GM18909 (cell line): ENCODE data around the gene C17orf75.
"Not testable (repeated sequence)": the region's sequence is repeated elsewhere in the genome, so short reads cannot be mapped to it uniquely, and the experiment has no call there.

Experiments used
- ATAC-seq: cut with Tn5 transposase; IDR thresholded peaks from one replicate; pipeline ENCODE4 v1.9.1; 2021; ENCODE audit warnings: mild to moderate bottlenecking; ENCODE audit not compliant: unreplicated experiment, poor library complexity

The C17orf75 gene

GRCh38 chr17:32341857-32342602 is at the start of gene C17orf75:
Gene C17orf75, minus strand, starts transcription at chr17:32342173. Its CDS starts 34 bp downstream, at chr17:32342139.
- peak; percentile 89 for ATAC-seq

- no peak for ATAC-seq
These were observed 46.9 kb upstream of the C17orf75 start for GRCh38 chr17:32388613-32389459.

GRCh38 chr17:32388128-32388527 is 46.2 kb upstream of the C17orf75 start:
- not testable (repeated sequence) for ATAC-seq

- ATAC-seq: no peak
These were observed 44.9 kb upstream of the C17orf75 start for GRCh38 chr17:32386844-32387243.

- no peak for ATAC-seq
These were observed 44.0 kb upstream of the C17orf75 start for GRCh38 chr17:32385971-32386370.

- no peak for ATAC-seq
These were observed 43.1 kb upstream of the C17orf75 start for GRCh38 chr17:32385121-32385520.

- ATAC-seq: no peak
These were observed 42.0 kb upstream of the C17orf75 start for GRCh38 chr17:32383926-32384434.

GRCh38 chr17:32382526-32383223 is 40.7 kb upstream of the C17orf75 start:
- ATAC-seq: no peak

GRCh38 chr17:32370426-32370825 is 28.5 kb upstream of the C17orf75 start:
- ATAC-seq: no peak

GRCh38 chr17:32361270-32361669 is 19.3 kb upstream of the C17orf75 start:
- no peak for ATAC-seq

- ATAC-seq: no peak
These were observed 15.6 kb upstream of the C17orf75 start for GRCh38 chr17:32357615-32358014.

- ATAC-seq: no peak
These were observed 14.8 kb upstream of the C17orf75 start for GRCh38 chr17:32356750-32357149.

GRCh38 chr17:32356378-32356743 is 14.4 kb upstream of the C17orf75 start:
- no peak for ATAC-seq

- no peak for ATAC-seq
These were observed 13.8 kb upstream of the C17orf75 start for GRCh38 chr17:32355649-32356377.

GRCh38 chr17:32352734-32353133 is 10.8 kb upstream of the C17orf75 start:
- not testable (repeated sequence) for ATAC-seq

- peak; percentile 25 for ATAC-seq
These were observed 8.9 kb upstream of the C17orf75 start for GRCh38 chr17:32350666-32351418.

GRCh38 chr17:32349854-32350665 is 8.1 kb upstream of the C17orf75 start, which contains the start of gene ZNF207:
Gene ZNF207, plus strand, starts transcription at chr17:32350157. Its CDS starts 129 bp downstream, at chr17:32350286.
- ATAC-seq: peak; percentile 94

- no peak for ATAC-seq
These were observed 7.5 kb upstream of the C17orf75 start for GRCh38 chr17:32349503-32349853.

GRCh38 chr17:32348483-32348800 is 6.5 kb upstream of the C17orf75 start:
- no peak for ATAC-seq
